Astrocyte of the cerebellum (primary cell): Measurements from ENCODE around the gene TTC39C.

Source experiments
- DNase-seq: peaks from one replicate; pipeline ENCODE4 v3.0.0-alpha.2; 2011; ENCODE audit warnings: low read depth
- H3K4me3 ChIP-seq: 2 replicates; pipeline ENCODE4 v1.5.1; 2011; ENCODE audit warnings: mild to moderate bottlenecking, low read depth, low read length, moderate library complexity
- in situ Hi-C: cut with HindIII; loops from 2 replicates; pipeline ENCODE4 v1.10.0; 2017; ENCODE audit warnings: low sequenced_read_pairs
- TF ChIP-seq, protein P1 (sequence below): IDR thresholded peaks from 2 replicates; pipeline ENCODE4 v1.5.1; 2012; ENCODE audit warnings: low read length, low read depth, moderate library complexity, mild to moderate bottlenecking; ENCODE audit errors: missing control alignments

The TTC39C gene

DNA sequence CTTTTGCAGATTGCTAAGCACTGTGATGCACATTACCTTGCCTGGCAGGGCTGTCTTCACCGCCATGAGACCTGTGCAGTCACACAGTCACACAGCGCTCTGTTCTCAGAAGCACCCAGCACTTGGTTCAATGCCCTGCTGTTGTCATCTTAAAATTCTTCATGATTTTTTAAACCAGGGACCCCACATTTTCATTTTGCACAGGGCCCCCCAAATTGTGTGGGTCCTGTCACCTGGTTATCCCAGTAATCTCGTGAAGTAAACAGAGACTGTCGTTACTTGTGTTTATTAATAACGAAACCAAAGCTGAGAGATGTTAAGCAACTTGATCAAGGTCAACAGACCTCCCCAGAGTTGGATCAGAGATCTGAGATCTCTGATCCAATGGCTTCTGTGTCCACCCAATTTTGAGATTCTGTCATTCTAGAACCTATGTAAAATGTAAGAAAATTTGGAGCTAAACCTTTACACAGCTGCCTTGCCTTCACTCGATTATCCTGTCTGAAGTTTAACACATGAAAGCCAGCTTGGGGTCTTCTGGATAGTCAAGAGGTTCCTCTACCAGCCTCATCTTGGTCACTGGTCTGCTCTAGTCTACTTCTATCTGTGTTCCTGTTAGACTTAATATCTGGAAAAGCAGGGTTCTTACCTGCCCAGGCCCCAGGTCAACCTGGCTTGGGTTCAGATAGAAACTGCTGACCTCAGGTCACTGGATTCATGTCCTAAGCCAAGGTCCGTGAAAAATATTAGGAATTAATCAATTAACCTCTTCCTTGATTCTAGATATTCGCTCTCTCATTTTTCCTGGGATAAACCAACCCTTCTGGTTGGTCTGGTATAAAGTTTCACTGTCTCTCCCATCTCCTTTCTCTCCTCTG lies 13.7 kb upstream of the TTC39C start:
- H3K4me3 ChIP-seq: no peak overlapping the region
- in situ Hi-C loops: no loop called here
- no peak for DNase-seq
- TF ChIP-seq, protein P1, sequence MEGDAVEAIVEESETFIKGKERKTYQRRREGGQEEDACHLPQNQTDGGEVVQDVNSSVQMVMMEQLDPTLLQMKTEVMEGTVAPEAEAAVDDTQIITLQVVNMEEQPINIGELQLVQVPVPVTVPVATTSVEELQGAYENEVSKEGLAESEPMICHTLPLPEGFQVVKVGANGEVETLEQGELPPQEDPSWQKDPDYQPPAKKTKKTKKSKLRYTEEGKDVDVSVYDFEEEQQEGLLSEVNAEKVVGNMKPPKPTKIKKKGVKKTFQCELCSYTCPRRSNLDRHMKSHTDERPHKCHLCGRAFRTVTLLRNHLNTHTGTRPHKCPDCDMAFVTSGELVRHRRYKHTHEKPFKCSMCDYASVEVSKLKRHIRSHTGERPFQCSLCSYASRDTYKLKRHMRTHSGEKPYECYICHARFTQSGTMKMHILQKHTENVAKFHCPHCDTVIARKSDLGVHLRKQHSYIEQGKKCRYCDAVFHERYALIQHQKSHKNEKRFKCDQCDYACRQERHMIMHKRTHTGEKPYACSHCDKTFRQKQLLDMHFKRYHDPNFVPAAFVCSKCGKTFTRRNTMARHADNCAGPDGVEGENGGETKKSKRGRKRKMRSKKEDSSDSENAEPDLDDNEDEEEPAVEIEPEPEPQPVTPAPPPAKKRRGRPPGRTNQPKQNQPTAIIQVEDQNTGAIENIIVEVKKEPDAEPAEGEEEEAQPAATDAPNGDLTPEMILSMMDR: no peak

DNA sequence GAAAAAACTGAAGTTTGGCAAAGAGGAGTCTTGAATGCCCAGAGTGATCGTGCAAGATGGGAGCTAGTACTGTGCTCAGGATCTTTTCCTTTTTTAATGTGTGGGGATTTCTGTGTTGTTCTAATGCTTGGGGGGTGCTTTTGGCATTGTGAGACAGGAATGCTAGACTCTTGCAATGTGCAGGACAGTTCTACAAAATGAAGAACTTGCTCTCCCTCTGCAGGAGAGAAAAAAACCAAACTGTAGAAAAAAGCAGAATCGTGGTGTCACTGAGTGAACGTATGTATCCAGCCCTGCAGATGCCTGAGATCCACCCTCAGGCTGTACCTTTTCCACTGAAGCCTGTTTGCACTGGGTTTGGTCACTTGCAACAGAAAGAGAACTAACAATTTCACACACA lies 12.1 kb upstream of the TTC39C start:
- TF ChIP-seq, protein P1: no peak
- H3K4me3 ChIP-seq: no peak overlapping the region
- DNase-seq: no peak
- in situ Hi-C loops: no loop called here

DNA sequence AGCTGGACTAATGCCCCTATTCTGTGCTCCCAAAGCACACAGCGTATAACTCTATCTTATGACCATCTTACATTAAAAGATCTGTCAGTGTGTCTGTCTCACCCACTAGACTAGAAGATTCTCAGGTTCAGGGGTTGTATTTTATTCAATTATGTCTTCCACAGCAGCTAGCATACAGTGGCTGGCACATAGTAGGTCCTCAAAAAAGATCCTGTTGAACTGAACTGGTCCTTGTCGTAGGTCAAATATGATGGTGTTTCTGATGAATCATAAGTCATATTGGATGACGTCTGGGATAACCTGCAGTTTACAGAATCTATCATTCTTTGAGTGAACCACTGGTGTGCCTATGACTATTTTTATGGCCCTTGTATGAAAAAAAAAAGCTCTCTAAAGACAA lies 11.3 kb upstream of the TTC39C start:
- in situ Hi-C loops: no loop called here
- H3K4me3 ChIP-seq: no peak overlapping the region

DNA sequence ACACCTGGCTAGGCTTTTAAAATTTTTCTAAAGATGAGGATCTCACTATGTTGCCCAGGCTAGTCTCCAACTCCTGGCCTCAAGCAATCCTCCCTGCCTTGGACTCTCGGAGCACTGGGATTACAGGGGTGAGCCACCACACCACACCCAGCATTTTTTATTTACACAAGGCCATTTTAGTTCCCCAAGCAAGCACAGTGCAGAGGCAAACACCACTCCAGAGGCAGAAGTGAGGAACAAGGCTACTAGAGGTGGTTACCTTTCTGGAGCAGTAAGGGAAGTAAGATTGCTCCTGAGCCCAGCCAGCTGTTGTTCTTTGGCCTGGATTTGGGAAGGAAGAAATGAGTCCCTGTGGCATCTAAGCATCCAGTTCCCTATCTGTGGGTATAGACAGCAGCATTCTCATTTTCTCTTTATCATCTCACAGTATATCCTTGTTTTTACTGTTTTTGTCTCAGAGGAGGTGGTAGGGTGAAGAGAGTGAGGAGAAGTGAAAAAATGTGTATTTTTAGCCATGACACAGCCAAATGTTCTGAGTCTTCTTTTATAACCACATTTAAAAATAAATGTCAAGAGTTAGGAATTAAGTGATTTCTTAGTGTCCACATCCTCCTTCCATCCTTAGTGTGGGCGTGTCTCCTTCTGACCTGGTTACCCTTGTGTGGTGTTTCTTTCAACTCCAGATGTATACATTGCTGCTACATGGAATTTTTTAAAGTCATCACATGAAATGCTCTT lies 10.5 kb upstream of the TTC39C start:
- TF ChIP-seq, protein P1: no peak
- H3K4me3 ChIP-seq: no peak overlapping the region
- no peak for DNase-seq
- in situ Hi-C loops: no loop called here

More for the DNA sequence above, 11.3 kb upstream of the TTC39C start:
- TF ChIP-seq, protein P1: no peak
- no peak for DNase-seq

DNA sequence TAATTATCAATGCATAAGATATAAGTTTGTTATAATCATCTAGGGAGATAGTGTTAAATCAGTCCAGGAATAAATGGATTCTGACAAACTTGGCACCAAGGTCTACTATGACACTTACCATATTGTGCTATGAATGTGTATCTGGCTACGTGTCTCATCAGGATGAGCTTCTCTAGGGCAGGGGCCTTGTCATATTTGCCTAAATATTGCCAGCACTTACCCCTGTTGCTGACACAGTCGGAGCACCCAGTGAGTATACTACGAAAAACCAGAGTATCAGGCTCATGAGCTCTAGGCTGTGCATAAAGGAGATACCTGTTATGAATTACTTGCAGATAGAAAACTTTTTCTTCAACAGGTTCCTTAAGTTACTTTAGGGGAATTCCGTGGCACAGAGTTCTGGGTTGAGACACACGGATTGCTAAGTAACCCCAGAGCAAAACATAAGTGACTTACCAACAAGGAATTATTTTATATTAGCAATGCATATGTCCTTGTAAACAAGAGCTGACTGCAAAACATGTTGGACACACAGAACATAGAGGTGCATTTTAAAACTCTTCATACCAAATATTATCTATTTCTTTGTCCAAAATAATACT lies 7.7 kb upstream of the TTC39C start:
- TF ChIP-seq, protein P1: no peak
- in situ Hi-C loops: no loop called here
- DNase-seq: no peak
- H3K4me3 ChIP-seq: no peak overlapping the region

DNA sequence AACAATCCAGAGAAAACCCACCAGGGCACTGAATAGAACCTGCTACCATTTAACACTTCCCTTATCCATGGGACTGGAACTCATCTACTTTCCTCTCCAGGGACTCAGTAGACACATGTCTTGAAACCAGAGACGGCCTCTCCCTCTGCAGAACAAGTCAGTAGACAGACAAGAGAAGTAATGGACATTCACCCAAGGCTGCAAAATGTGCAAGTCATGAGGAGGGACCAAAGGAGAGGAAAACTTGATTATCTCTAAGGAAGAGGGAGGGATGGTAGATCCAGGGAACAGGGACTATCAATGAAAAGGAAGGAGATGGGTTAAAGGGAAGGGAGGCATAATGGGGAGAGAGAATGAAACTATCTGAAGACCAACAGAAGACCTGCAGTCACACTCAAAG lies 5.3 kb upstream of the TTC39C start:
- in situ Hi-C loops: no loop called here

More for the DNA sequence above, 5.3 kb upstream of the TTC39C start:
- TF ChIP-seq, protein P1: no peak
- no peak for DNase-seq
- no peak overlapping the region for H3K4me3 ChIP-seq
